Vagina (tissue), 2 donors: ENCODE results near the gene MEST. TPM values are rescaled to one million over a fixed set of nuclear protein-coding genes. Genes with fewer than 3 reads are reported as not detected.
"Not testable (repeated sequence)": the region's sequence is repeated elsewhere in the genome, so short reads cannot be mapped to it uniquely, and the experiment has no call there.

Source experiments
- DNase-seq, 2 donors: peaks; one replicate each; pipeline ENCODE4 v3.0.0-alpha.2; 2017; ENCODE audit errors: extremely low spot score in 2 of 2
- H3K27ac ChIP-seq: fragments of 200-600 bp; sonication (generic); one replicate; pipeline ENCODE4 v1.5.1; 2019
- H3K27me3 ChIP-seq: fragments of 200-600 bp; sonication (generic); one replicate; pipeline ENCODE4 v1.5.1; 2019
- H3K36me3 ChIP-seq, 2 donors: fragments of 200-600 bp; sonication (generic); one replicate each; pipeline ENCODE4 v1.5.1; 2017 to 2019
- H3K4me1 ChIP-seq: fragments of 200-600 bp; sonication (generic); one replicate; pipeline ENCODE4 v1.5.1; 2019
- H3K4me3 ChIP-seq, 2 donors: fragments of 200-600 bp; sonication (generic); 1 replicate in 1 of 2; 2 replicates in 1 of 2; pipeline ENCODE4 v1.5.1; 2016 to 2019
- H3K9me3 ChIP-seq: fragments of 200-600 bp; sonication (generic); one replicate; pipeline ENCODE4 v1.5.1; 2019
- CTCF ChIP-seq, 3 experiments: fragments of 450-650 bp in 2 of 3; fragments of 200-600 bp in 1 of 3; sonication (generic) in 1 of 3; IDR thresholded peaks; one replicate each; pipeline ENCODE4 v1.5.1; 2017 to 2019; ENCODE audit warnings: antibody characterized with exemption in 3 of 3, mild to moderate bottlenecking in 2 of 3, moderate library complexity in 2 of 3
- POLR2A ChIP-seq, 2 donors: fragments of 450-650 bp; IDR thresholded peaks; one replicate each; pipeline ENCODE4 v1.6.1; 2017; ENCODE audit warnings: antibody characterized with exemption in 2 of 2, mild to moderate bottlenecking in 2 of 2, moderate library complexity in 2 of 2
- POLR2AphosphoS5 ChIP-seq, 2 donors: sonication (generic); formaldehyde crosslinking; IDR thresholded peaks; one replicate each; pipeline ENCODE4 v1.9.0; 2017; ENCODE audit warnings: antibody characterized with exemption in 2 of 2, mild to moderate bottlenecking in 2 of 2, low read depth in 1 of 2; ENCODE audit not compliant: insufficient read depth in 1 of 2
- intact Hi-C: fragments of 100-400 bp; cut with DNase I; formaldehyde crosslinking; loops from one replicate; pipeline ENCODE4 v1.15.1; 2023
- total RNA-seq: library from RNA; depleted of rRNA; stranded (reverse); fragments of >200 nt; gene quantifications from one replicate; pipeline ENCODE4 v1.2.3, GENCODE V29; 2016

MEST gene
- total RNA-seq, 1 donor from 2014 or later, result 28.5 TPM

GRCh38 chr7:130494431-130494858 lies 2.6 kb downstream of the MEST start:
- Histone ChIP-seq H3K36me3 (no peaks in the 10 kb centered on the region), H3K9me3 (no peaks in the 10 kb centered on the region), H3K27ac (no peak overlapping the region), H3K27me3 (no peaks in the 10 kb centered on the region), H3K4me3 (no peak overlapping the region), H3K4me1 (peaks cover 19% of the 10 kb centered on the region)
- DNase-seq, result no peak
- intact Hi-C loops, result no loop called here
- no peak for TF ChIP-seq POLR2A (IDR thresholded peaks at IDR 0.05)
- TF ChIP-seq CTCF (IDR thresholded peaks at IDR 0.05), result no peak
- TF ChIP-seq POLR2AphosphoS5 (IDR thresholded peaks at IDR 0.05; ENCODE audit: insufficient read depth in 1 of 2, low read depth in 1 of 2), result no peak

- H3K27ac ChIP-seq, result no peak overlapping the region
- H3K4me3 ChIP-seq, result no peak overlapping the region
- no peak for DNase-seq
- H3K9me3 ChIP-seq, result no peaks in the 10 kb centered on the region
- H3K4me1 ChIP-seq, result no peaks in the 10 kb centered on the region
- intact Hi-C loops, result no loop called here
- H3K27me3 ChIP-seq, result no peaks in the 10 kb centered on the region
- TF ChIP-seq POLR2AphosphoS5 (IDR thresholded peaks at IDR 0.05; ENCODE audit: insufficient read depth in 1 of 2, low read depth in 1 of 2) (no peak), POLR2A (IDR thresholded peaks at IDR 0.05) (no peak), CTCF (IDR thresholded peaks at IDR 0.05) (no peak)
- peaks cover 0 to 6% of the 10 kb centered on the region in 2 donors for H3K36me3 ChIP-seq
Measured at GRCh38 chr7:130500463-130500862, 8.6 kb downstream of the MEST start.

GRCh38 chr7:130500910-130501309 lies 9.0 kb downstream of the MEST start:
- Histone ChIP-seq H3K9me3 (no peaks in the 10 kb centered on the region), H3K36me3 (peaks cover 0 to 6% of the 10 kb centered on the region in 2 donors), H3K4me3 (no peak overlapping the region), H3K27ac (no peak overlapping the region), H3K27me3 (no peaks in the 10 kb centered on the region), H3K4me1 (no peaks in the 10 kb centered on the region)
- TF ChIP-seq POLR2AphosphoS5 (IDR thresholded peaks at IDR 0.05; ENCODE audit: insufficient read depth in 1 of 2, low read depth in 1 of 2) (no peak), CTCF (IDR thresholded peaks at IDR 0.05) (no peak), POLR2A (IDR thresholded peaks at IDR 0.05) (no peak)
- intact Hi-C loops, result no loop called here
- no peak for DNase-seq

- no peak overlapping the region for H3K27ac ChIP-seq
- intact Hi-C loops, result no loop called here
- H3K9me3 ChIP-seq, result no peaks in the 10 kb centered on the region
- TF ChIP-seq CTCF (IDR thresholded peaks at IDR 0.05) (no peak), POLR2A (IDR thresholded peaks at IDR 0.05) (no peak), POLR2AphosphoS5 (IDR thresholded peaks at IDR 0.05; ENCODE audit: insufficient read depth in 1 of 2, low read depth in 1 of 2) (no peak)
- no peaks in the 10 kb centered on the region for H3K27me3 ChIP-seq
- H3K4me3 ChIP-seq, result no peak overlapping the region
- no peak for DNase-seq
- H3K4me1 ChIP-seq, result no peaks in the 10 kb centered on the region
- peaks cover 0 to 6% of the 10 kb centered on the region in 2 donors for H3K36me3 ChIP-seq
Measured at GRCh38 chr7:130505753-130506152, 13.9 kb downstream of the MEST start.

- intact Hi-C loops, result no loop called here
- TF ChIP-seq POLR2AphosphoS5 (IDR thresholded peaks at IDR 0.05; ENCODE audit: insufficient read depth in 1 of 2, low read depth in 1 of 2) (no peak), CTCF (IDR thresholded peaks at IDR 0.05) (no peak), POLR2A (IDR thresholded peaks at IDR 0.05) (no peak)
- Histone ChIP-seq H3K27ac (no peak overlapping the region), H3K4me1 (no peaks in the 10 kb centered on the region), H3K27me3 (no peaks in the 10 kb centered on the region), H3K36me3 (peaks cover 0 to 6% of the 10 kb centered on the region in 2 donors), H3K4me3 (no peak overlapping the region), H3K9me3 (no peaks in the 10 kb centered on the region)
- DNase-seq, result no peak
Measured at GRCh38 chr7:130506358-130506757, 14.5 kb downstream of the MEST start.

- H3K27me3 ChIP-seq, H3K4me1 ChIP-seq, intact Hi-C loops: not testable (repeated sequence)
Measured at GRCh38 chr7:130512038-130512437, 20.2 kb downstream of the MEST start.

More at GRCh38 chr7:130512038-130512437, 20.2 kb downstream of the MEST start:
- not testable (repeated sequence) for H3K9me3 ChIP-seq, DNase-seq, H3K4me3 ChIP-seq, H3K36me3 ChIP-seq, H3K27ac ChIP-seq
